HG02870 (cell line): ENCODE measurements around the gene ARFGAP3.

Source experiments
- ATAC-seq: cut with Tn5 transposase; IDR thresholded peaks from one replicate; pipeline ENCODE4 v1.9.1; 2021; ENCODE audit warnings: mild to moderate bottlenecking, moderate library complexity; ENCODE audit not compliant: unreplicated experiment

Gene ARFGAP3

GRCh38 chr22:42884616-42885375 is 27.7 kb upstream of the ARFGAP3 start:
- no peak for ATAC-seq

GRCh38 chr22:42883970-42884369 is 26.9 kb upstream of the ARFGAP3 start:
- no peak for ATAC-seq

- ATAC-seq = no peak
These were observed 26.0 kb upstream of the ARFGAP3 start for GRCh38 chr22:42883121-42883520.

GRCh38 chr22:42881982-42882656 is 25.0 kb upstream of the ARFGAP3 start:
- no peak for ATAC-seq

- ATAC-seq = no peak
These were observed 24.2 kb upstream of the ARFGAP3 start for GRCh38 chr22:42881298-42881697.

GRCh38 chr22:42880815-42881214 is 23.7 kb upstream of the ARFGAP3 start:
- ATAC-seq = no peak

- no peak for ATAC-seq
These were observed 22.4 kb upstream of the ARFGAP3 start for GRCh38 chr22:42879371-42880021.

GRCh38 chr22:42878561-42879305 is 21.7 kb upstream of the ARFGAP3 start:
- ATAC-seq = no peak

GRCh38 chr22:42877597-42878340 is 20.7 kb upstream of the ARFGAP3 start:
- no peak for ATAC-seq

GRCh38 chr22:42877158-42877557 is 20.1 kb upstream of the ARFGAP3 start:
- ATAC-seq = no peak

- ATAC-seq = no peak
These were observed 19.0 kb upstream of the ARFGAP3 start for GRCh38 chr22:42876041-42876440.

- no peak for ATAC-seq
These were observed 16.9 kb upstream of the ARFGAP3 start for GRCh38 chr22:42874010-42874409.

- no peak for ATAC-seq
These were observed 16.3 kb upstream of the ARFGAP3 start for GRCh38 chr22:42873356-42873755.

GRCh38 chr22:42872821-42873220 is 15.7 kb upstream of the ARFGAP3 start:
- no peak for ATAC-seq

- no peak for ATAC-seq
These were observed 14.3 kb upstream of the ARFGAP3 start for GRCh38 chr22:42871146-42872050.

GRCh38 chr22:42869888-42870480 is 12.9 kb upstream of the ARFGAP3 start:
- ATAC-seq = no peak

- no peak for ATAC-seq
These were observed 12.4 kb upstream of the ARFGAP3 start for GRCh38 chr22:42869463-42869862.

GRCh38 chr22:42868751-42869251 is 11.7 kb upstream of the ARFGAP3 start:
- no peak for ATAC-seq

- ATAC-seq = no peak
These were observed 9.0 kb upstream of the ARFGAP3 start for GRCh38 chr22:42866100-42866499.
